Panc1 (cell line): ENCODE measurements around the gene GPR42.

Experiments
- POLR2AphosphoS5 ChIP-seq: IDR thresholded peaks from 2 replicates; pipeline ENCODE4 v1.6.1; 2012; ENCODE audit warnings: mild to moderate bottlenecking, low read depth, low read length, moderate library complexity
- TF ChIP-seq, protein P1 (sequence below): fragments of 450-650 bp; IDR thresholded peaks from 2 replicates; pipeline ENCODE4 v1.5.1; 2017; ENCODE audit warnings: mild to moderate bottlenecking
- TF ChIP-seq, protein P2 (sequence below), 2 experiments: IDR thresholded peaks; 2 replicates each; pipeline ENCODE4 v1.6.1; 2011 to 2012; ENCODE audit warnings: low read depth in 2 of 2, control low read depth in 1 of 2, low read length in 1 of 2, mild to moderate bottlenecking in 1 of 2, moderate library complexity in 1 of 2; ENCODE audit not compliant: insufficient read depth in 1 of 2

DNA sequence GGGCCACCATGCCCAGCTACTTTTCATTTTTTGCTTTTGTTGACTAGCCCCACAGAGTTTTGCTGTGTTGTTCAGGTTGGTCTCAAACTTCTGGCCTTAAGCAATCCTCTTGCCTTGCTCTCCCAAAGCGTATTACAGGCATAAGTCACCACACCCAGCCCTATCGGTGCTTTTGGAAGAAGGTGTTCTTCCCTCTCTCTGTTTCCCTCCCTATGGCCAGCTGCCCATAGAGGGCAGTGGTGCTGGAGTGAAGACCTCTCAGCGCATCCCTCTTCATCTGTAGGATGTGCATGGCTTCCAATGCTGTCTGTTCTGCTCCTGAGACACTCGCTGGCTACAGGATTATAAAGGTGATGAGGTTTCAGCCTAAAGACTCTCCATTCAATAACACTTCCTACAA, 43.2 kb upstream of the GPR42 start:
- TF ChIP-seq, protein P1, sequence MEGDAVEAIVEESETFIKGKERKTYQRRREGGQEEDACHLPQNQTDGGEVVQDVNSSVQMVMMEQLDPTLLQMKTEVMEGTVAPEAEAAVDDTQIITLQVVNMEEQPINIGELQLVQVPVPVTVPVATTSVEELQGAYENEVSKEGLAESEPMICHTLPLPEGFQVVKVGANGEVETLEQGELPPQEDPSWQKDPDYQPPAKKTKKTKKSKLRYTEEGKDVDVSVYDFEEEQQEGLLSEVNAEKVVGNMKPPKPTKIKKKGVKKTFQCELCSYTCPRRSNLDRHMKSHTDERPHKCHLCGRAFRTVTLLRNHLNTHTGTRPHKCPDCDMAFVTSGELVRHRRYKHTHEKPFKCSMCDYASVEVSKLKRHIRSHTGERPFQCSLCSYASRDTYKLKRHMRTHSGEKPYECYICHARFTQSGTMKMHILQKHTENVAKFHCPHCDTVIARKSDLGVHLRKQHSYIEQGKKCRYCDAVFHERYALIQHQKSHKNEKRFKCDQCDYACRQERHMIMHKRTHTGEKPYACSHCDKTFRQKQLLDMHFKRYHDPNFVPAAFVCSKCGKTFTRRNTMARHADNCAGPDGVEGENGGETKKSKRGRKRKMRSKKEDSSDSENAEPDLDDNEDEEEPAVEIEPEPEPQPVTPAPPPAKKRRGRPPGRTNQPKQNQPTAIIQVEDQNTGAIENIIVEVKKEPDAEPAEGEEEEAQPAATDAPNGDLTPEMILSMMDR: no peak
- TF ChIP-seq POLR2AphosphoS5: no peak
- TF ChIP-seq, protein P2, sequence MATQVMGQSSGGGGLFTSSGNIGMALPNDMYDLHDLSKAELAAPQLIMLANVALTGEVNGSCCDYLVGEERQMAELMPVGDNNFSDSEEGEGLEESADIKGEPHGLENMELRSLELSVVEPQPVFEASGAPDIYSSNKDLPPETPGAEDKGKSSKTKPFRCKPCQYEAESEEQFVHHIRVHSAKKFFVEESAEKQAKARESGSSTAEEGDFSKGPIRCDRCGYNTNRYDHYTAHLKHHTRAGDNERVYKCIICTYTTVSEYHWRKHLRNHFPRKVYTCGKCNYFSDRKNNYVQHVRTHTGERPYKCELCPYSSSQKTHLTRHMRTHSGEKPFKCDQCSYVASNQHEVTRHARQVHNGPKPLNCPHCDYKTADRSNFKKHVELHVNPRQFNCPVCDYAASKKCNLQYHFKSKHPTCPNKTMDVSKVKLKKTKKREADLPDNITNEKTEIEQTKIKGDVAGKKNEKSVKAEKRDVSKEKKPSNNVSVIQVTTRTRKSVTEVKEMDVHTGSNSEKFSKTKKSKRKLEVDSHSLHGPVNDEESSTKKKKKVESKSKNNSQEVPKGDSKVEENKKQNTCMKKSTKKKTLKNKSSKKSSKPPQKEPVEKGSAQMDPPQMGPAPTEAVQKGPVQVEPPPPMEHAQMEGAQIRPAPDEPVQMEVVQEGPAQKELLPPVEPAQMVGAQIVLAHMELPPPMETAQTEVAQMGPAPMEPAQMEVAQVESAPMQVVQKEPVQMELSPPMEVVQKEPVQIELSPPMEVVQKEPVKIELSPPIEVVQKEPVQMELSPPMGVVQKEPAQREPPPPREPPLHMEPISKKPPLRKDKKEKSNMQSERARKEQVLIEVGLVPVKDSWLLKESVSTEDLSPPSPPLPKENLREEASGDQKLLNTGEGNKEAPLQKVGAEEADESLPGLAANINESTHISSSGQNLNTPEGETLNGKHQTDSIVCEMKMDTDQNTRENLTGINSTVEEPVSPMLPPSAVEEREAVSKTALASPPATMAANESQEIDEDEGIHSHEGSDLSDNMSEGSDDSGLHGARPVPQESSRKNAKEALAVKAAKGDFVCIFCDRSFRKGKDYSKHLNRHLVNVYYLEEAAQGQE (IDR thresholded peaks at IDR 0.05; ENCODE audit: insufficient read depth in 1 of 2, low read depth in 2 of 2, low read length in 1 of 2): no peak
